Germinal center (tissue), 1 donor: Measurements from ENCODE around the gene SLC38A3.

Source experiments
- DNase-seq: peaks from one replicate; pipeline ENCODE4 v3.0.0; 2012; ENCODE audit warnings: mixed read lengths, low spot score

SLC38A3 gene

DNA sequence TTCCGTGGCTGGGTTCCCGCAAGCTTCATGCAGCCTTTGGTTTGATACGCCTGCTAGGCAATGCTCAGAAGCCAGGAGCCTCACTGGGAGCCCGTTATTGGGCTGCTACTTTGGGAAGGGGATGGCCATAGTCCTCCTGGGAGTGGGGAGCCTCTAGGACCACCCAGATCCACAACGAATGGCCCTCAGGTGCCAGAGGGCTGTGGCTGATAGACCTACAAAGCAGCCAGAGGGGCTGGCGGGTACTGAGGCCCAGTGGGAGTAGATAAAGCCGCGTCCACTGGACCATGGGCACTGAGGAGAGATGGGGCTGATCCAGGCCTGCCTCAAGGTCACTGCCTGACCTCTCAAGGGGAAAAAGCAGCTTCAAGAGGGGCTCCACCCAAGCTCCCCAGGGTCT, 12.9 kb upstream of the SLC38A3 start:
- no peak for DNase-seq

- peak; percentile 85 for DNase-seq
Observed at GRCh38 chr3:50192689-50193141, 12.4 kb upstream of the SLC38A3 start.

GRCh38 chr3:50193286-50193685, 11.8 kb upstream of the SLC38A3 start:
- DNase-seq = no peak

DNA sequence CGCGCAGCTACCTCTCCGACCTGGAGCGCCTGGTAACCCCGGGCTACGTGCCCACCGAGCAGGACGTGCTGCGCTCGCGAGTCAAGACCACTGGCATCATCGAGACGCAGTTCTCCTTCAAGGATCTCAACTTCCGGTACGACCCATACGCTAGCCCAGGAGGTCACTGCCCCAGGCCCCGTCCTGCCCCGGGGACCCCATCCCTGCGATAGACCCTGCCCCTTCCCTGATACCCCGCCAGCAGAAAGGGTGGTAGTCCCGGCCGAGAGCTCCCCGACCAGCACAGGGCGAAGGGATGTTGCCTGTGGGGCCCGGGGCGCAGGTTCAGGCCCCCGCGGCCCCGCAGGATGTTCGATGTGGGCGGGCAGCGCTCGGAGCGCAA, 11.3 kb upstream of the SLC38A3 start:
- DNase-seq = no peak

- peak; percentile 86 for DNase-seq
Observed at GRCh38 chr3:50194128-50194902, 10.8 kb upstream of the SLC38A3 start.

DNA sequence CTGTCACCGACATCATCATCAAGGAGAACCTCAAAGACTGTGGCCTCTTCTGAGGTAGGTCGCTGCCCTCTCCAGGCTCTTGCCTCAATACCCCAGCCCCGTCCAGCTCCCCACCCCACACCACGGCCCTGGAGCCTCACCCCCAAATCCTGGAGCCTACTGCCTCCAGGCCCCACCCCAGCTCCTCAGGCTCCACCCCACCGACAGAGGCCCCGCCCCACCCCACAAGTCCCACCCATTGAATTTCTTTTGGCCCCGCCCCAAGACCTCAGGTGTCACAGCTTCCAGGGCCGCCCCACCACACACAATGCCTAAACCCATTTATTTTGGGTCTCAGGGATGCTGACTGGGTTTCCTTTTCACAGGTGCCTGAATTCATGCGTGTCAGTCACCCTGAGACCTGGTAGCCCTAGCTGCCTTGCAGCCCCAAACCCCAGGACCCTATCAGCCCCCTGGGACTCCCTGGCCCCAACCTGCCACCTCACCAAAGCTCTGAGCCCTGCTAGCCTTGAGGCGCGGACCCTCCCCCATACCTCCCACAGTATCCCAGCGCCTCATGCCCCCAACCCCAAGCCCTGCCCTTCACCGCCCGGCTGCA, 10.1 kb upstream of the SLC38A3 start:
- peak; percentile 78 for DNase-seq

- DNase-seq = no peak
Observed at GRCh38 chr3:50195501-50196252, 9.4 kb upstream of the SLC38A3 start.

GRCh38 chr3:50196253-50196801, 8.7 kb upstream of the SLC38A3 start:
- DNase-seq = no peak

DNA sequence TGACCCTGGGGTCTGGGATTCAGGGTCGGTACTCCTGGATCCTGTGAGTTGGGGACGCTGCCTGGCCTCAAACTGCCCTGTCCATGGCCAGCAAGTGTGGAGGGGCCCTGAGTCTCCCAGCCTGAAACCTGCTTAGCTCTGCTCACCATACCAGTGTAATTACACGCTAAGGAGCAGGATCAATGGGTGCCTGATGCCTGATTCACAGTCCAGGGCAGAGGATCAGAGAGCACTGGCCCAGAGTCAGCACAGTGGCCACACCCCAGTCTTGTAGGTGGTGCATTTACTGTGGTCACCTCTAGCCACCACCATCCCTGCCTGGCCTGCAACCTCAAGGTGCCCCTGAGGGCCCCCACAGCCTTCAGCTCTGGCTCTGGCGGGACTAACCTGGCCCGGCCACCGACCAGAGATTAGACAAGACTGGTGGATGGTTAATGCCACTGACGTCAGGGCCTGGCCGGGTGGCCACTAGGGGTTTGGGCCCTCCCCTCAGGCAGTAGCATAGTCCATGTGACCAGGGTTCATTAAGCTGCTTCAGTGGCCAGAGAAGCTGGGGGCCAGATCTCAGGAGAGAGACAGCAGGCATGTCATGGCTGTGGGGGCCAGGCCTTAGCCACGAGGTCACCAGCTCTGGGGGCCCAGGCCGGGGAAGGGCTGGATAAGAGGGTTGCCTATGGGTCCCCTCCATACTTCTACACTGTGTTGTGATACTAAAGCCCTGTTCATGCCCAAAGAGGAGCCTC, 3.3 kb upstream of the SLC38A3 start:
- DNase-seq = no peak

- DNase-seq = no peak
Observed at GRCh38 chr3:50202353-50203112, 2.5 kb upstream of the SLC38A3 start.

DNA sequence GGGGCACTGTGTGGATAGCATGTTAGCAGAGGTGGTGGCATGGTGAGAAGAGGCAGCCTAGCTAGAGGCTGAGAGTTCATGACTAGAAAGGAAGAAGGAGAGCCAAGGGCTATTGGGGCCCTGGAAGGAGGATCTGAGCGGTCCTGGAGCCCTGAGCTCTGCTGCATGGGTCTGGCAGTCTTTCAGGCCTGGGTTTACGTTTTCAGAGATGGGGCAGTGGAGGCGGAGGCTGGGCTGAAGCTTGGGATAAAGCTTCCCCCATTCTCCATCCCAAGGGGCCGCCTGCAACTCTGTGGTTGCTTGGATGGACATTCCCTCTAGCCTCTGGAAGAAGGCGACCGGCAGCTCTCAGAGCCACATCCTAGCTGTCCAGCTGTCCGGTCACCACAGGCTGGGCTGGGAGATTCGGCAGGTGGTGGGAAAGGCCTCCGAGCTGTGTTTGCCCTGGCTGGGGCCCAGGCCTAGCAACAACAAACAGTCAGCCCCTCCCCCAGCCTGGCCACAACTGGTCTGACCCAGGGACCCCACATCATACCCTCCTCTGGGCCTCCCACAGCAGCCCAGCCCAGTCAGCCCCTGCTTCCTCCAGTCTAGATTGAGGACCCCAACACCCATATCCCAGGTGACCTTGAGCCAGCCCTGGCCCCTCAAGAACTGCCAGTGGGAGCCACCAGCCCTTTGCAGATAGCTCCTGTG, 1.8 kb upstream of the SLC38A3 start:
- no peak for DNase-seq

DNA sequence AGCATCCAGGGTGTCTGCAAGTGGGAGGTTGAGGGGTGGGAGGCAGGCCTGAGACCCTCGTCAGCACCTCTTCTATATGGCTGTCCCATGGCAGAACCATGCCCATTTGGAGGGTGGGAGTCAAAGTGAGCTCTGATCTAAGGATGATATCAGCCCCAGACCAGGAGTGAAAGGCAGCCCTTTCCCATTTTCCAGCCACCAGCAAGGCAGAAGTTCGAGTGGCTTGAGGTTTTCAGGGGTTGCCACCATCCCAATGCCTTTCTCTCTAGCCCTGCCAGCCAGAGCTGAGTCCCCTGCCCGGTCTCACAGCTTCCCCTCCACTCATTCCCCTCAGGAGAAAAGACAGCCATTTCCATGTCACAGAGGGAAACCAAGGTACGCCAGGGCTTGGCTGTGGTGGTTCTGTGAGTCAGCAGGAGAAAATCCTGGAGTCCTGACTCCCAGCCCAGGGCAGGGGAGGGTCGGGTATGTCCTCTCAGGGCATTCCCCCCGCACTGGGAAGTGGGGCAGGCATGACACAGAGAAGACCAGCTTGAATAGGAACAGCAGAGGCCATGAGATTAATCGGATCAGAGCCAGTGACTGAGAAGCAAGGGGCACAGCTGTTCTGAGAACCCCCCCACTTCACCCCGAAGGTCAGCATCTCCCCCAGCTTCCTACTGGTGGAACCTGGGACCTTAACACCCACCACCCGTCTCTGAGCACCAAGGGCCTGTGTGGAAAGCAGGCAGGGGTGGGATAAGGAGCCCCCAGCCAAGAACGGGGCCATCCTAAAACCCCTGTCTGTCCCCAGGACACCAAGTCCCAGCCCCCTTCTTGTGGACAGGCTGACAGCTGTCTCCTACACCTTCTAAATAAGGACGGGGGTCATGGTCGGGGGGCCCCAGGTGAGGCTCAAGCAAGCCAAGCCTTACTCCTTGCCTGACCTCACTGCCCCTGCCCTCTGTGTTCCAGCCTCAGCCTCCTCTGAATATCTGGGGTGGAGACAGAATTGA, 965 bp upstream of the SLC38A3 start:
- no peak for DNase-seq

GRCh38 chr3:50205413-50206276, 574 bp downstream of the SLC38A3 start:
- DNase-seq = peak; percentile 66

DNA sequence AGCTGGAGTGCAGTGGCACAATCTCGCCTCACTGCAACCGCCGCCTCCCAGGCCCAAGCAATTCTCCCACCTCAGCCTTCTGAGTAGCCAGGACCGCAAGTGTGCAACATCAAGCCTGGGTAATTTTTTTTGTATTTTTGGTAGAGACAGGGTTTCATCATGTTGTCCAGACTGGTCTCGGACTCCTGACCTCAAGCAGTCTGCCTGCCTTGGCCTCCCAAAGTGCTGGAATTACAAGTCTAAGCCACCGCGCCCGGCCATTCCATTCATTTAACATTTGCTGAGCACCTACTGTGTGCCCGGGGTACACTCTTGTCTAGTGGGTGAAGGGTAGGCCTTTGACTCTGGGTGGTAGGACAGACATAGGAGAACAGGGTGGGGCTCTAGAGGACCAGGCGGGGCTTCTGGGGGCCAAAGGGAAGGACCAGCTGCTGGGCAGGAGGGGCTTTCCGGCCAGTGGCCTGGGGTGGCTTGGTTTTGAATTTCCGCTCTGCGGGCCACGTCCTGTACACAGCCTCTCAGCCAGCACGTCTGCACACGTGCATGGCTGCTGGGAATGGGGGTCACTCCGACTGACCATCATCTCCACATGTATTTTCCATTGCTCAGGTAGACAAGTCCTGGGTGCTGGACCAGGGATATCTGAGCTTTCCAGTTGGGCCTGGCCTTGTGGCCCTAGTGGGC, 2.4 kb downstream of the SLC38A3 start:
- DNase-seq = no peak

- no peak for DNase-seq
Observed at GRCh38 chr3:50208677-50209344, 3.7 kb downstream of the SLC38A3 start.

DNA sequence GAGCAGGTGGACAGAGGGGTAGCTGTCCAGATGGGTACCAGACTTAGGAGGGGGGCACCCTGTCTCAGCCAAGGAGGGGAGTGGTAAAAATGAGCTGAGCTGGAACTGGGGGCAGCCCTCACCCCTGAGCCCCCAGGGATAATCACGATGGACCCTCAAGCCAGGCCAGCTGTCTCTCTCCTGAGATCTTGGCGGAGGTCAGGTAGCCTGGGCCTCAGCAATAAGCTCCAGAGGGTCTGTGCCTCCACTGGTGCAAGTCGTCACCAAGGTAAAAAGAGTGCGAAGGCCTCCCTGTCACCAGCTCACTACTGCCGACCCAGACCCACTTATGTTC, 5.1 kb downstream of the SLC38A3 start:
- no peak for DNase-seq
